ENCODE measurements around the gene MRPS26. TPM values are rescaled to one million over a fixed set of nuclear protein-coding genes. Genes with fewer than 3 reads are reported as not detected.
"Not testable (repeated sequence)": the region's sequence is repeated elsewhere in the genome, so short reads cannot be mapped to it uniquely, and the experiment has no call there.

The MRPS26 gene
- total and polyA plus RNA-seq, 2 of the 13 experiments (the other 11 are each of a cell fraction or from before 2014, with no cell fraction given): 89.8 to 187 TPM

DNA sequence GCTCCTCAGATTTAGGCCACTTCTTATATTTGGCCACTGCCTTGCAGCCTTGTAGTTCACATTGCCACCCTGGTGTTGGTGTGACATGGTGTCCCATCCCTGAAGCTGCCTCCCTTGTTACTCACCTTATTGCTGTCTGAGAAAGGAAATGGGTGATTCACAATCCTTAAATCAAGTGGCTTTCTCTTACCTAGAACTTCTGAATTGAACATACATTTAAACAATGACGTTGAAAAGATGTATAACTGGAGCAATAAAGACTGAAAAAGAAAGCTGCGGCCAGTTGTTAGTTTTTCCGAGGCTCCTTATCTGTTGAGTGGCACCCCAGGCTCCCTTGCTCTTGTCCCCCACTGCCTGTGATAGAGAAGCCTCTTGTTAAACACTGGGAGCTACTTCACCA is 31.2 kb upstream of the MRPS26 start (continued):
- TF ChIP-seq U2AF1 (optimal IDR thresholded peaks at IDR 0.05; ENCODE audit: low read depth, low read length) (no peak), RBM22 (optimal IDR thresholded peaks at IDR 0.05; ENCODE audit: low read length) (no peak), MED13 (CRISPR knock-in tag; IDR thresholded peaks at IDR 0.05) (no peak), ZNF143 (CRISPR knock-in tag; IDR thresholded peaks at IDR 0.05) (no peak), ZNF891 (CRISPR knock-in tag; IDR thresholded peaks at IDR 0.05) (no peak)
- TF ChIP-seq, protein P1, sequence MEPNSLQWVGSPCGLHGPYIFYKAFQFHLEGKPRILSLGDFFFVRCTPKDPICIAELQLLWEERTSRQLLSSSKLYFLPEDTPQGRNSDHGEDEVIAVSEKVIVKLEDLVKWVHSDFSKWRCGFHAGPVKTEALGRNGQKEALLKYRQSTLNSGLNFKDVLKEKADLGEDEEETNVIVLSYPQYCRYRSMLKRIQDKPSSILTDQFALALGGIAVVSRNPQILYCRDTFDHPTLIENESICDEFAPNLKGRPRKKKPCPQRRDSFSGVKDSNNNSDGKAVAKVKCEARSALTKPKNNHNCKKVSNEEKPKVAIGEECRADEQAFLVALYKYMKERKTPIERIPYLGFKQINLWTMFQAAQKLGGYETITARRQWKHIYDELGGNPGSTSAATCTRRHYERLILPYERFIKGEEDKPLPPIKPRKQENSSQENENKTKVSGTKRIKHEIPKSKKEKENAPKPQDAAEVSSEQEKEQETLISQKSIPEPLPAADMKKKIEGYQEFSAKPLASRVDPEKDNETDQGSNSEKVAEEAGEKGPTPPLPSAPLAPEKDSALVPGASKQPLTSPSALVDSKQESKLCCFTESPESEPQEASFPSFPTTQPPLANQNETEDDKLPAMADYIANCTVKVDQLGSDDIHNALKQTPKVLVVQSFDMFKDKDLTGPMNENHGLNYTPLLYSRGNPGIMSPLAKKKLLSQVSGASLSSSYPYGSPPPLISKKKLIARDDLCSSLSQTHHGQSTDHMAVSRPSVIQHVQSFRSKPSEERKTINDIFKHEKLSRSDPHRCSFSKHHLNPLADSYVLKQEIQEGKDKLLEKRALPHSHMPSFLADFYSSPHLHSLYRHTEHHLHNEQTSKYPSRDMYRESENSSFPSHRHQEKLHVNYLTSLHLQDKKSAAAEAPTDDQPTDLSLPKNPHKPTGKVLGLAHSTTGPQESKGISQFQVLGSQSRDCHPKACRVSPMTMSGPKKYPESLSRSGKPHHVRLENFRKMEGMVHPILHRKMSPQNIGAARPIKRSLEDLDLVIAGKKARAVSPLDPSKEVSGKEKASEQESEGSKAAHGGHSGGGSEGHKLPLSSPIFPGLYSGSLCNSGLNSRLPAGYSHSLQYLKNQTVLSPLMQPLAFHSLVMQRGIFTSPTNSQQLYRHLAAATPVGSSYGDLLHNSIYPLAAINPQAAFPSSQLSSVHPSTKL (CRISPR knock-in tag; IDR thresholded peaks at IDR 0.05): no peak

DNA sequence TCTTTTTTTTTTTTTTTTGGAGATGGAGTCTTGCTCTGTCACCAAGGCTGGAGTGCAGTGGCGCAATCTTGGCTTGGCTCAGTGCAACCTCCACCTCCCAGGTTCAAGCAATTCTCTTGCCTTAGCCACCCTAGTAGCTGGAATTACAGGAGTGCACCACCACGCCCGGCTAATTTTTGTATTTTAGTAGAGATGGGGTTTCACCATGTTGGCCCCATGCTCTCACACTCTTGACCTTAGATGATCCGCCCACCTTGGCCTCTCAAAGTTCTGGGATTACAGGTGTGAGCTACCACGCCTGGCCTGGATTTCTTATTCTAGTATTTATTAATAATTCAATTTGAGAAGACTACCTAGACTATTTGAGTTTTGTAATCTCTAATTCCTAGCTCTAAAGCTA is 30.6 kb upstream of the MRPS26 start:
- POLR2A ChIA-PET: interaction anchor here (1.2 kb wide), 1 partner anchor 30 kb away, joined by 5 read pairs; the partner anchor contains the start of gene MRPS26
- FAIRE-seq; CTCF ChIA-PET (ENCODE audit: low intra/inter-chr PET ratio, low total read pairs): not testable (repeated sequence)

More for the DNA sequence above, 30.6 kb upstream of the MRPS26 start:
- DNase-seq (ENCODE audit: low spot score); ATAC-seq; H3K27me3 ChIP-seq (ENCODE audit: control insufficient read depth in 1 of 2, insufficient read depth in 2 of 2, low read length in 2 of 2); intact Hi-C loops (cut with micrococcal nuclease; ENCODE audit: unreplicated experiment); H3K27ac ChIP-seq (ENCODE audit: extremely low read length, insufficient read depth, low read length); BruUV-seq (replicated peaks); H3K79me2 ChIP-seq (ENCODE audit: insufficient read depth, low read length); in situ Hi-C loops (cut with HindIII; ENCODE audit: extremely low pct_ligation_motif_present, low pct_unique_long_range_greater_than_20kb); H2AFZ ChIP-seq (ENCODE audit: low read length); H3K9ac ChIP-seq (ENCODE audit: insufficient read depth, low read depth, low read length); H4K20me1 ChIP-seq (ENCODE audit: insufficient read depth, low read length); H3K4me2 ChIP-seq (ENCODE audit: low read depth, low read length); H3K4me1 ChIP-seq (ENCODE audit: insufficient read depth, low read length); H3K4me3 ChIP-seq (replicated peaks in 1 of 3; ENCODE audit: insufficient read depth in 1 of 3, low read depth in 2 of 3, low read length in 3 of 3); H3K9me3 ChIP-seq (ENCODE audit: low read length): not testable (repeated sequence)
- H3K36me3 ChIP-seq (replicated peaks in 1 of 2; ENCODE audit: control insufficient read depth in 1 of 2, insufficient read depth in 2 of 2, low read length in 2 of 2): peaks cover 12 to 25% of the 10 kb centered on the region in 2 experiments; a peak in 4 of 5 replicates
- 96% methylated on average over 5 of the region's 5 CpGs for WGBS (ENCODE audit: low lambda C conversion rate)
